Measurements from ENCODE around the gene HOXB3.

GRCh38 chr17:48631693-48632578 lies 41.9 kb upstream of the HOXB3 start:
- TF ChIP-seq POLR2A (IDR thresholded peaks at IDR 0.05; ENCODE audit: low read length) (no peak), GATA1 (IDR thresholded peaks at IDR 0.05; ENCODE audit: low read depth, low read length) (no peak)
